GM18868 (cell line): Measurements from ENCODE around the gene TRABD.
"Not testable (repeated sequence)": the region's sequence is repeated elsewhere in the genome, so short reads cannot be mapped to it uniquely, and the experiment has no call there.

Experiments
- ATAC-seq: cut with Tn5 transposase; IDR thresholded peaks from one replicate; pipeline ENCODE4 v1.9.1; 2021; ENCODE audit warnings: mild to moderate bottlenecking, moderate library complexity; ENCODE audit not compliant: unreplicated experiment

TRABD gene

GRCh38 chr22:50185375-50186087 lies at the start of gene TRABD:
TRABD (plus strand) TSS chr22:50185913; CDS start chr22:50193061, 7,148 bp downstream.
- no peak for ATAC-seq

GRCh38 chr22:50136581-50137015 lies 49.1 kb upstream of the TRABD start:
- ATAC-seq = no peak

- not testable (repeated sequence) for ATAC-seq
These were observed 48.4 kb upstream of the TRABD start for GRCh38 chr22:50137277-50137676.

GRCh38 chr22:50138041-50138440 lies 47.7 kb upstream of the TRABD start:
- no peak for ATAC-seq

- no peak for ATAC-seq
These were observed 46.7 kb upstream of the TRABD start for GRCh38 chr22:50138988-50139387.

- ATAC-seq = no peak
These were observed 45.8 kb upstream of the TRABD start for GRCh38 chr22:50139843-50140415.

GRCh38 chr22:50140615-50141014 lies 45.1 kb upstream of the TRABD start:
- ATAC-seq = no peak

GRCh38 chr22:50141462-50141861 lies 44.3 kb upstream of the TRABD start:
- ATAC-seq = no peak

- no peak for ATAC-seq
These were observed 43.8 kb upstream of the TRABD start for GRCh38 chr22:50141891-50142363.

GRCh38 chr22:50143096-50143495 lies 42.6 kb upstream of the TRABD start:
- no peak for ATAC-seq

GRCh38 chr22:50144005-50144614 lies 41.6 kb upstream of the TRABD start:
- no peak for ATAC-seq

- no peak for ATAC-seq
These were observed 39.8 kb upstream of the TRABD start for GRCh38 chr22:50145721-50146438.

- ATAC-seq = no peak
These were observed 39.1 kb upstream of the TRABD start for GRCh38 chr22:50146439-50147238.

GRCh38 chr22:50147258-50148165 lies 38.2 kb upstream of the TRABD start:
- ATAC-seq = not testable (repeated sequence)

GRCh38 chr22:50148166-50148500 lies 37.6 kb upstream of the TRABD start:
- no peak for ATAC-seq

GRCh38 chr22:50148991-50149721 lies 36.6 kb upstream of the TRABD start:
- ATAC-seq = no peak

- no peak for ATAC-seq
These were observed 35.3 kb upstream of the TRABD start for GRCh38 chr22:50150161-50151129.
